SK-N-SH (cell line): Measurements from ENCODE around the gene CHST11. TPM values are rescaled to one million over a fixed set of nuclear protein-coding genes. Genes with fewer than 3 reads are reported as not detected.

Experiments
- CTCF ChIA-PET: fragments of 300-600, 350-600 bp; formaldehyde crosslinking; extraction: SDS; loops from one replicate; lab custom pipeline; 2021; lab: Yijun Ruan, JAX
- POLR2A ChIA-PET: fragments of 350-600 bp; sonication (Branson Sonifier 250); formaldehyde crosslinking; extraction: SDS; loops from one replicate; lab custom pipeline; 2020; ENCODE audit warnings: antibody characterized with exemption, inconsistent platforms; lab: Yijun Ruan, JAX
- DNase-seq: peaks from one replicate; pipeline ENCODE4 v3.0.0; 2012
- H2AFZ ChIP-seq: fragments of 200-600 bp; sonication (generic); 2 replicates; pipeline ENCODE4 v1.8.1; 2016; ENCODE audit warnings: antibody characterized with exemption, mild to moderate bottlenecking, low read depth
- H3F3A ChIP-seq: fragments of 200-600 bp; sonication (generic); replicated peaks from 2 replicates; pipeline ENCODE3; 2016; ENCODE audit warnings: antibody characterized with exemption, mild to moderate bottlenecking; ENCODE audit not compliant: insufficient read depth
- H3K27ac ChIP-seq, 2 experiments: fragments of 200-500 bp in 1 of 2; fragments of 200-600 bp in 1 of 2; sonication (Bioruptor generic) in 1 of 2; sonication (generic), shearing (Covaris generic) in 1 of 2; 2 replicates each; pipeline versions ENCODE4 v1.5.1 to v1.6.1; 2014 to 2016; ENCODE audit warnings: low read depth in 2 of 2, inconsistent platforms in 1 of 2, low read length in 1 of 2, mild to moderate bottlenecking in 1 of 2, mixed read lengths in 1 of 2
- H3K27me3 ChIP-seq: fragments of 200-600 bp; sonication (generic), shearing (Covaris generic); 2 replicates; pipeline ENCODE4 v1.6.1; 2016; ENCODE audit warnings: mixed run types; ENCODE audit not compliant: insufficient read depth
- H3K36me3 ChIP-seq, 2 experiments: fragments of 200-500 bp in 1 of 2; fragments of 200-600 bp in 1 of 2; sonication (Bioruptor generic) in 1 of 2; sonication (generic) in 1 of 2; replicated peaks in 1 of 2; 2 replicates each; pipeline versions ENCODE3 to v1.5.1; 2014 to 2016; ENCODE audit warnings: low read length in 1 of 2, mild to moderate bottlenecking in 1 of 2; ENCODE audit not compliant: insufficient read depth in 2 of 2, control insufficient read depth in 1 of 2
- H3K4me1 ChIP-seq, 2 experiments: fragments of 200-500 bp in 1 of 2; fragments of 200-600 bp in 1 of 2; sonication (Bioruptor generic) in 1 of 2; sonication (generic), shearing (Covaris generic) in 1 of 2; 2 replicates each; pipeline versions ENCODE4 v1.5.1 to v1.6.1; 2014 to 2016; ENCODE audit warnings: low read depth in 1 of 2, low read length in 1 of 2, mixed run types in 1 of 2; ENCODE audit not compliant: insufficient read depth in 2 of 2, control insufficient read depth in 1 of 2
- H3K4me2 ChIP-seq: fragments of 200-600 bp; sonication (generic), shearing (Covaris generic); 2 replicates; pipeline ENCODE4 v1.6.1; 2017; ENCODE audit warnings: mixed run types
- H3K4me3 ChIP-seq, 2 experiments: fragments of 200-500 bp in 1 of 2; fragments of 200-600 bp in 1 of 2; sonication (Bioruptor generic) in 1 of 2; sonication (generic), shearing (Covaris generic) in 1 of 2; 2 replicates each; pipeline versions ENCODE4 v1.5.1 to v1.8.1; 2014 to 2016; ENCODE audit warnings: low read depth in 2 of 2, inconsistent platforms in 1 of 2, low read length in 1 of 2, mild to moderate bottlenecking in 1 of 2, mixed read lengths in 1 of 2, moderate library complexity in 1 of 2
- H3K79me2 ChIP-seq: fragments of 200-600 bp; sonication (generic); 2 replicates; pipeline ENCODE4 v1.8.1; 2017; ENCODE audit warnings: mild to moderate bottlenecking; ENCODE audit not compliant: insufficient read depth
- H3K9ac ChIP-seq: fragments of 200-600 bp; sonication (generic); 2 replicates; pipeline ENCODE4 v1.6.1; 2017; ENCODE audit warnings: mixed run types
- H3K9me2 ChIP-seq: fragments of 200-600 bp; sonication (generic); 2 replicates; pipeline ENCODE4 v1.6.1; 2017; ENCODE audit warnings: mixed run types
- H3K9me3 ChIP-seq: fragments of 200-600 bp; sonication (generic); 2 replicates; pipeline ENCODE4 v1.6.1; 2017; ENCODE audit warnings: mixed run types, mild to moderate bottlenecking, moderate library complexity
- H4K20me1 ChIP-seq: fragments of 200-600 bp; sonication (generic); 2 replicates; pipeline ENCODE4 v1.6.1; 2017; ENCODE audit warnings: mild to moderate bottlenecking, mixed run types; ENCODE audit not compliant: insufficient read depth
- CHD2 ChIP-seq: fragments of 150-350 bp; IDR thresholded peaks from 2 replicates; pipeline ENCODE4 v1.6.1; 2018; ENCODE audit warnings: low read length; ENCODE audit not compliant: partially characterized antibody
- CTCF ChIP-seq: fragments of 200-600 bp; sonication (generic); IDR thresholded peaks from 2 replicates; pipeline ENCODE4 v1.6.1; 2017; ENCODE audit warnings: antibody characterized with exemption, mild to moderate bottlenecking, moderate library complexity
- EZH2phosphoT487 ChIP-seq: fragments of 200-600 bp; sonication (generic); IDR thresholded peaks from 2 replicates; pipeline ENCODE4 v1.6.1; 2017; ENCODE audit warnings: low read depth, mixed run types, mild to moderate bottlenecking, antibody characterized with exemption, moderate library complexity, borderline replicate concordance
- FOXM1 ChIP-seq: IDR thresholded peaks from 2 replicates; pipeline ENCODE4 v1.4.0; 2012; ENCODE audit warnings: low read depth, mild to moderate bottlenecking
- IRF3 ChIP-seq: fragments of 150-350 bp; IDR thresholded peaks from 2 replicates; pipeline ENCODE4 v1.6.1; 2016; ENCODE audit warnings: mild to moderate bottlenecking, low read depth, low read length
- MXI1 ChIP-seq: IDR thresholded peaks from 2 replicates; pipeline ENCODE4 v1.6.1; 2012; ENCODE audit warnings: mild to moderate bottlenecking, low read depth, low read length, improper control_type of control experiment
- NRF1 ChIP-seq: IDR thresholded peaks from 2 replicates; pipeline ENCODE4 v1.6.1; 2012; ENCODE audit warnings: low read depth, mild to moderate bottlenecking, low read length
- RAD21 ChIP-seq: IDR thresholded peaks from 2 replicates; pipeline ENCODE4 v1.6.1; 2012; ENCODE audit warnings: mild to moderate bottlenecking, low read length
- RCOR1 ChIP-seq: fragments of 150-350 bp; IDR thresholded peaks from 2 replicates; pipeline ENCODE4 v1.6.1; 2017; ENCODE audit warnings: antibody characterized with exemption, low read length
- RXRA ChIP-seq: IDR thresholded peaks from 2 replicates; pipeline ENCODE4 v1.4.0; 2012; ENCODE audit warnings: low read depth, mild to moderate bottlenecking, borderline replicate concordance
- SIN3A ChIP-seq: IDR thresholded peaks from 2 replicates; pipeline ENCODE4 v1.6.1; 2012; ENCODE audit warnings: low read depth, mild to moderate bottlenecking, low read length, moderate library complexity, borderline replicate concordance
- TAF1 ChIP-seq: IDR thresholded peaks from 2 replicates; pipeline ENCODE4 v1.6.1; 2012; ENCODE audit warnings: low read depth, mild to moderate bottlenecking, low read length, moderate library complexity, borderline replicate concordance
- TCF12 ChIP-seq: IDR thresholded peaks from 2 replicates; pipeline ENCODE4 v1.4.0; 2012
- TEAD4 ChIP-seq: IDR thresholded peaks from 2 replicates; pipeline ENCODE4 v1.4.0; 2012; ENCODE audit warnings: mild to moderate bottlenecking, borderline replicate concordance; ENCODE audit not compliant: insufficient read depth
- USF1 ChIP-seq: IDR thresholded peaks from 2 replicates; pipeline ENCODE4 v1.4.0; 2012; ENCODE audit warnings: low read depth, borderline replicate concordance
- WGBS: methylation state at CpG from one replicate; pipeline ENCODE4 v1.1.6; 2017; ENCODE audit warnings: low lambda C conversion rate; 5-methylcytosine and 5-hydroxymethylcytosine counted together
- polyA plus RNA-seq, 3 experiments: library from polyadenylated mRNA; depleted of rRNA; stranded (reverse); fragments of >200 nt; gene quantifications; 2 replicates each; pipeline ENCODE4 v1.2.3, GENCODE V29; 2012

CHST11 gene
- polyA plus RNA-seq, 1 of the 3 experiments (the other 2 are of a cell fraction), result 18.6 TPM

- Histone ChIP-seq H3K27ac (no peak overlapping the region), H3K79me2 (no peaks in the 10 kb centered on the region), H3K4me2 (no peak overlapping the region), H4K20me1 (no peaks in the 10 kb centered on the region), H3K27me3 (no peaks in the 10 kb centered on the region), H3K9me2 (no peaks in the 10 kb centered on the region), H3K4me1 (peaks cover 0 to 12% of the 10 kb centered on the region in 2 experiments; a peak in 2 of 4 replicates), H2AFZ (no peak overlapping the region), H3K9ac (no peak overlapping the region), H3F3A (no peaks in the 10 kb centered on the region), H3K9me3 (no peaks in the 10 kb centered on the region), H3K4me3 (no peak overlapping the region), H3K36me3 (no peaks in the 10 kb centered on the region)
- POLR2A ChIA-PET, result no interaction called here
- TF ChIP-seq CTCF (no peak), IRF3 (no peak), CHD2 (no peak), USF1 (no peak), FOXM1 (no peak), EZH2phosphoT487 (no peak), TAF1 (no peak)
- no peak for DNase-seq
- 93% methylated on average over 1 of the region's 1 CpG for WGBS
- CTCF ChIA-PET, result interaction anchor here (0.7 to 1.2 kb wide), 2 partner anchors 29 to 722 kb away, joined by 3 read pairs; no protein-coding TSS in a partner anchor
Measured at GRCh38 chr12:104410786-104411185, 46.0 kb upstream of the CHST11 start.

GRCh38 chr12:104411826-104412641 lies 44.7 kb upstream of the CHST11 start:
- no peak overlapping the region for H3K9ac ChIP-seq
- no peak overlapping the region for H2AFZ ChIP-seq
- WGBS, result 89% methylated on average over 16 of the region's 16 CpGs
- TF ChIP-seq USF1, result no peak
- TF ChIP-seq TCF12, result no peak
- TF ChIP-seq SIN3A, result no peak
- no peak for TF ChIP-seq MXI1
- no peak for TF ChIP-seq TEAD4
- TF ChIP-seq FOXM1, result no peak
- no peak for TF ChIP-seq RCOR1
- no peak for TF ChIP-seq NRF1
- no peak for TF ChIP-seq RAD21
- no peak for TF ChIP-seq IRF3
- TF ChIP-seq RXRA, result no peak
- no peak for TF ChIP-seq CHD2
- no peaks in the 10 kb centered on the region for H3K9me2 ChIP-seq
- DNase-seq, result no peak
- no peaks in the 10 kb centered on the region for H3K36me3 ChIP-seq
- H3K9me3 ChIP-seq, result no peaks in the 10 kb centered on the region
- H3K4me2 ChIP-seq, result no peak overlapping the region
- H3K79me2 ChIP-seq, result no peaks in the 10 kb centered on the region
- no peaks in the 10 kb centered on the region for H3K27me3 ChIP-seq
- no peaks in the 10 kb centered on the region for H4K20me1 ChIP-seq
- no peaks in the 10 kb centered on the region for H3F3A ChIP-seq
- no peak overlapping the region for H3K27ac ChIP-seq
- POLR2A ChIA-PET, result no interaction called here
- CTCF ChIA-PET, result interaction anchor here (0.5 to 1.3 kb wide), 4 partner anchors 10 to 270 kb away, joined by 3 read pairs; no protein-coding TSS in a partner anchor
- peaks cover 0 to 12% of the 10 kb centered on the region in 2 experiments; a peak in 2 of 4 replicates for H3K4me1 ChIP-seq
- no peak overlapping the region for H3K4me3 ChIP-seq
